ENCODE data around the gene UBA1. TPM values are rescaled to one million over a fixed set of nuclear protein-coding genes. Genes with fewer than 3 reads are reported as not detected.
A peak's percentile ranks its signal among the peaks of the same experiment; 100 is the strongest.

The UBA1 gene
- total and polyA plus RNA-seq, 8 donors: 192 to 248 (median 218) TPM

- TF ChIP-seq CTCF (IDR thresholded peaks at IDR 0.05): no peak
- intact Hi-C loops (cut with DNase I): no loop called here
- Histone ChIP-seq H3K9me3 (no peaks in the 10 kb centered on the region), H3K36me3 (peaks cover 0 to 100% of the 10 kb centered on the region in 2 donors), H3K27ac (no peak overlapping the region), H3K27me3 (peaks cover 0 to 5% of the 10 kb centered on the region in 2 donors), H3K4me1 (no peaks in the 10 kb centered on the region), H3K4me3 (no peak overlapping the region)
- DNase-seq (no peak), ATAC-seq (no peak)
Observed at GRCh38 chrX:47181301-47181700, 12.3 kb upstream of the UBA1 start.

GRCh38 chrX:47182106-47182700, 11.4 kb upstream of the UBA1 start:
- Histone ChIP-seq H3K4me1 (no peaks in the 10 kb centered on the region), H3K4me3 (no peak overlapping the region), H3K27me3 (peaks cover 0 to 5% of the 10 kb centered on the region in 2 donors), H3K36me3 (peaks cover 0 to 100% of the 10 kb centered on the region in 2 donors), H3K27ac (no peak overlapping the region), H3K9me3 (no peaks in the 10 kb centered on the region)
- intact Hi-C loops (cut with DNase I): no loop called here
- peak in 1 of 4 donors; percentile 26 for DNase-seq
- no peak for ATAC-seq
- no peak for TF ChIP-seq CTCF (IDR thresholded peaks at IDR 0.05)

GRCh38 chrX:47184486-47184885, 9.1 kb upstream of the UBA1 start:
- Histone ChIP-seq H3K4me3 (no peak overlapping the region), H3K9me3 (no peaks in the 10 kb centered on the region), H3K4me1 (no peaks in the 10 kb centered on the region), H3K27me3 (peaks cover 0 to 5% of the 10 kb centered on the region in 2 donors), H3K27ac (no peak overlapping the region), H3K36me3 (peaks cover 0 to 78% of the 10 kb centered on the region in 2 donors)
- no peak for TF ChIP-seq CTCF (IDR thresholded peaks at IDR 0.05)
- intact Hi-C loops (cut with DNase I): no loop called here
- ATAC-seq (no peak), DNase-seq (peak in 1 of 4 donors; percentile 15)

GRCh38 chrX:47185241-47185640, 8.4 kb upstream of the UBA1 start:
- TF ChIP-seq CTCF (IDR thresholded peaks at IDR 0.05): no peak
- Histone ChIP-seq H3K4me1 (no peaks in the 10 kb centered on the region), H3K9me3 (no peaks in the 10 kb centered on the region), H3K4me3 (no peak overlapping the region), H3K36me3 (peaks cover 0 to 71% of the 10 kb centered on the region in 2 donors), H3K27me3 (peaks cover 0 to 5% of the 10 kb centered on the region in 2 donors), H3K27ac (no peak overlapping the region)
- intact Hi-C loops (cut with DNase I): no loop called here
- DNase-seq (no peak), ATAC-seq (no peak)

- Histone ChIP-seq H3K4me1 (no peaks in the 10 kb centered on the region), H3K9me3 (no peaks in the 10 kb centered on the region), H3K4me3 (no peak overlapping the region), H3K27me3 (peaks cover 0 to 5% of the 10 kb centered on the region in 2 donors), H3K36me3 (peaks cover 0 to 61% of the 10 kb centered on the region in 2 donors), H3K27ac (no peak overlapping the region)
- DNase-seq (no peak), ATAC-seq (no peak)
- no peak for TF ChIP-seq CTCF (IDR thresholded peaks at IDR 0.05)
- intact Hi-C loops (cut with DNase I): no loop called here
Observed at GRCh38 chrX:47186096-47186740, 7.4 kb upstream of the UBA1 start.
